ENCODE measurements around the gene RYR2. TPM values are rescaled to one million over a fixed set of nuclear protein-coding genes. Genes with fewer than 3 reads are reported as not detected.

RYR2 gene
- total RNA-seq, 1 experiment from 2014 or later = 0.03 TPM

- no TSS peak for BruUV-seq (replicated peaks)
- Histone ChIP-seq H3K27ac (ENCODE audit: low read length) (no peak overlapping the region), H3K27me3 (ENCODE audit: control insufficient read depth, insufficient read depth, low read length) (peaks cover 2% of the 10 kb centered on the region; the same call in 1 of the 2 replicates), H3K4me1 (ENCODE audit: control insufficient read depth, insufficient read depth, low read length) (no peaks in the 10 kb centered on the region), H3K4me3 (ENCODE audit: low read depth in 2 of 2, low read length in 2 of 2) (no peak overlapping the region), H3K9me3 (ENCODE audit: control insufficient read depth, insufficient read depth, low read depth, low read length) (no peaks in the 10 kb centered on the region), H3K36me3 (ENCODE audit: control insufficient read depth, insufficient read depth, low read length) (no peaks in the 10 kb centered on the region)
- DNase-seq (ENCODE audit: low read depth, low spot score) = no peak
- no peak for ATAC-seq
- ChIA-PET CTCF (no interaction called here), POLR2A (no interaction called here)
- TF ChIP-seq TCF7L2 (IDR thresholded peaks at IDR 0.05; ENCODE audit: low read depth, low read length) (no peak), REST (IDR thresholded peaks at IDR 0.05; ENCODE audit: insufficient read depth in 1 of 2, low read depth in 2 of 2, low read length in 1 of 2) (no peak), POLR2AphosphoS5 (IDR thresholded peaks at IDR 0.05; ENCODE audit: low read depth, low read length) (no peak), SIN3A (IDR thresholded peaks at IDR 0.05; ENCODE audit: borderline replicate concordance, insufficient read depth, low read depth, low read length) (no peak)
- TF ChIP-seq, protein P1, sequence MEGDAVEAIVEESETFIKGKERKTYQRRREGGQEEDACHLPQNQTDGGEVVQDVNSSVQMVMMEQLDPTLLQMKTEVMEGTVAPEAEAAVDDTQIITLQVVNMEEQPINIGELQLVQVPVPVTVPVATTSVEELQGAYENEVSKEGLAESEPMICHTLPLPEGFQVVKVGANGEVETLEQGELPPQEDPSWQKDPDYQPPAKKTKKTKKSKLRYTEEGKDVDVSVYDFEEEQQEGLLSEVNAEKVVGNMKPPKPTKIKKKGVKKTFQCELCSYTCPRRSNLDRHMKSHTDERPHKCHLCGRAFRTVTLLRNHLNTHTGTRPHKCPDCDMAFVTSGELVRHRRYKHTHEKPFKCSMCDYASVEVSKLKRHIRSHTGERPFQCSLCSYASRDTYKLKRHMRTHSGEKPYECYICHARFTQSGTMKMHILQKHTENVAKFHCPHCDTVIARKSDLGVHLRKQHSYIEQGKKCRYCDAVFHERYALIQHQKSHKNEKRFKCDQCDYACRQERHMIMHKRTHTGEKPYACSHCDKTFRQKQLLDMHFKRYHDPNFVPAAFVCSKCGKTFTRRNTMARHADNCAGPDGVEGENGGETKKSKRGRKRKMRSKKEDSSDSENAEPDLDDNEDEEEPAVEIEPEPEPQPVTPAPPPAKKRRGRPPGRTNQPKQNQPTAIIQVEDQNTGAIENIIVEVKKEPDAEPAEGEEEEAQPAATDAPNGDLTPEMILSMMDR (IDR thresholded peaks at IDR 0.05) = no peak
- in situ Hi-C loops (cut with HindIII; ENCODE audit: low pct_unique_long_range_greater_than_20kb, low sequenced_read_pairs) (no loop called here), intact Hi-C loops (cut with micrococcal nuclease; ENCODE audit: unreplicated experiment) (no loop called here)
Measured at GRCh38 chr1:237058470-237058869, 16.5 kb downstream of the RYR2 start.

DNA sequence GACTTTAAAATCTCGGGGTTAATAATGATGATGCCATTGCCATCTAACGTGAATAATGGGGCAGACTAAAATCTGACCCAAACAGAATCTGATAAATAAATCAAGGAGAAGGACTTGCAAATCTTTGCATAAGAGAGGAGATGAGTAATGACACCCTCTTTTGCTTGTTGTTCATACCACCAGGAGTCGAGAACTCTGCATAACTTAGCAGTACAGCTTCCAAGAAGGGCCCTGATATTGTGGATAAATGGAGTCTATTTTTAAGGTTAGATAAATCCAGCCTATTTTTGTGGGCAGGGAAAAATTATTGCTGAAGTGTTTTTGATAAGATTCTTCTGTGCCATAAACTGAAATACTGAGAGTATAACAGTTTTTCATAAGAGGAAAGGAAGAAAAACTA lies 17.3 kb downstream of the RYR2 start:
- Histone ChIP-seq H3K27ac (ENCODE audit: low read length) (no peak overlapping the region), H3K9me3 (ENCODE audit: control insufficient read depth, insufficient read depth, low read depth, low read length) (no peaks in the 10 kb centered on the region), H3K4me3 (ENCODE audit: low read depth in 2 of 2, low read length in 2 of 2) (no peak overlapping the region), H3K4me1 (ENCODE audit: control insufficient read depth, insufficient read depth, low read length) (no peaks in the 10 kb centered on the region), H3K27me3 (ENCODE audit: control insufficient read depth, insufficient read depth, low read length) (no peaks in the 10 kb centered on the region; the same call in 1 of the 2 replicates), H3K36me3 (ENCODE audit: control insufficient read depth, insufficient read depth, low read length) (no peaks in the 10 kb centered on the region)
- CTCF ChIA-PET = no interaction called here
- DNase-seq (ENCODE audit: low read depth, low spot score) (no peak), ATAC-seq (no peak)
- TF ChIP-seq POLR2AphosphoS5 (IDR thresholded peaks at IDR 0.05; ENCODE audit: low read depth, low read length) (no peak), SIN3A (IDR thresholded peaks at IDR 0.05; ENCODE audit: borderline replicate concordance, insufficient read depth, low read depth, low read length) (no peak), REST (IDR thresholded peaks at IDR 0.05; ENCODE audit: insufficient read depth in 1 of 2, low read depth in 2 of 2, low read length in 1 of 2) (no peak), TCF7L2 (IDR thresholded peaks at IDR 0.05; ENCODE audit: low read depth, low read length) (no peak)
- TF ChIP-seq, protein P1 (IDR thresholded peaks at IDR 0.05) = no peak
- POLR2A ChIA-PET = no interaction called here
- intact Hi-C loops (cut with micrococcal nuclease; ENCODE audit: unreplicated experiment) = no loop called here
- no TSS peak for BruUV-seq (replicated peaks)
- in situ Hi-C loops (cut with HindIII; ENCODE audit: low pct_unique_long_range_greater_than_20kb, low sequenced_read_pairs) = no loop called here

Measured in Panc1 (cell line).